Measurements from ENCODE around the gene UGT1A5.

UGT1A5 gene

DNA sequence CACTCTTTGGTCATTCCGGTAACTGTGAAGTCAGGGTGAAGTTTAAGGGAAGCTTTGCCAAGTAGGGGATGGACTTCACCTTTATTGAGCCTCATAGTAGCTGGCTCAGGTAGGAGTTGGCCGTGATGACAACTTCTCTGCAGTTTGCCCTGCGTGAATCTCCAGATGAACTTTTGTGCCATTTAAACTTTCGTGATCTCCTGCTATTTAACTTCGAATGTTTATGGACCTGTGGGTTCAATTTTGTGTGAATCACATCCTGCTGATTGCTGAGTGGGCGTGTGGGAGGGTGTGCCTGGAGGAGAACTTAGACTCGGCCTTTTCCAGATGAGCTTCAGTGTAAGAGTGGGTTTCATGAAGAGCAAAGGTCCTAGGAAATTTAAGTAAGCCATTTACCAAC lies 51.6 kb downstream of the UGT1A5 start:
- no peak overlapping the region for H3K4me3 ChIP-seq (ENCODE audit: low read depth, low read length)
- H3K27me3 ChIP-seq (ENCODE audit: insufficient read depth, low read depth, severe bottlenecking) = no peaks in the 10 kb centered on the region
- TF ChIP-seq, protein P1, sequence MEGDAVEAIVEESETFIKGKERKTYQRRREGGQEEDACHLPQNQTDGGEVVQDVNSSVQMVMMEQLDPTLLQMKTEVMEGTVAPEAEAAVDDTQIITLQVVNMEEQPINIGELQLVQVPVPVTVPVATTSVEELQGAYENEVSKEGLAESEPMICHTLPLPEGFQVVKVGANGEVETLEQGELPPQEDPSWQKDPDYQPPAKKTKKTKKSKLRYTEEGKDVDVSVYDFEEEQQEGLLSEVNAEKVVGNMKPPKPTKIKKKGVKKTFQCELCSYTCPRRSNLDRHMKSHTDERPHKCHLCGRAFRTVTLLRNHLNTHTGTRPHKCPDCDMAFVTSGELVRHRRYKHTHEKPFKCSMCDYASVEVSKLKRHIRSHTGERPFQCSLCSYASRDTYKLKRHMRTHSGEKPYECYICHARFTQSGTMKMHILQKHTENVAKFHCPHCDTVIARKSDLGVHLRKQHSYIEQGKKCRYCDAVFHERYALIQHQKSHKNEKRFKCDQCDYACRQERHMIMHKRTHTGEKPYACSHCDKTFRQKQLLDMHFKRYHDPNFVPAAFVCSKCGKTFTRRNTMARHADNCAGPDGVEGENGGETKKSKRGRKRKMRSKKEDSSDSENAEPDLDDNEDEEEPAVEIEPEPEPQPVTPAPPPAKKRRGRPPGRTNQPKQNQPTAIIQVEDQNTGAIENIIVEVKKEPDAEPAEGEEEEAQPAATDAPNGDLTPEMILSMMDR (IDR thresholded peaks at IDR 0.05; ENCODE audit: low read depth, low read length) = no peak
- H3K36me3 ChIP-seq = no peaks in the 10 kb centered on the region
- DNase-seq = no peak
- H3K9me3 ChIP-seq (ENCODE audit: severe bottlenecking) = no peaks in the 10 kb centered on the region
- no peak overlapping the region for H3K27ac ChIP-seq

DNA sequence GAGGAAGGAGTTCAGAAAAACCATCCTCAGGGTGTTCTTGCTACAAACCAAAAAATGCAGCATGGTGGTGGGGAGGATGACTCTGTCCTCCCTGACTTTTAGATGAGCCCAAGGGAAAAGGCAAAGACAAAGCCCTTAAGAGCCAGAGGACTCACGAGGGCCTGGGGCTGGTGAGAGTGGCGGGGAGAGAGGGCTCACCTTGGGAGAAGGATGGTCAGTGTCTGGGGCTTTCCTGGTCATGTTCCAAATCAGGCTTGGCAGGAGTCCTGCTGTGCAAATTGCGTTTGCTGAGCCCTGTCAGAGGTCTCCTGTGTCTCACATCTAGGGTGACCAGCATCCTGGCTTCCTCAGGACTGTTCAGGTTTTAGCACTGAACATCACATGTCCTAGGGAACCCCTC lies 52.1 kb downstream of the UGT1A5 start:
- no peak overlapping the region for H3K27ac ChIP-seq
- H3K27me3 ChIP-seq (ENCODE audit: insufficient read depth, low read depth, severe bottlenecking) = no peaks in the 10 kb centered on the region
- no peak overlapping the region for H3K4me3 ChIP-seq (ENCODE audit: low read depth, low read length)
- DNase-seq = no peak
- H3K9me3 ChIP-seq (ENCODE audit: severe bottlenecking) = no peaks in the 10 kb centered on the region
- TF ChIP-seq, protein P1 (IDR thresholded peaks at IDR 0.05; ENCODE audit: low read depth, low read length) = no peak
- no peaks in the 10 kb centered on the region for H3K36me3 ChIP-seq

DNA sequence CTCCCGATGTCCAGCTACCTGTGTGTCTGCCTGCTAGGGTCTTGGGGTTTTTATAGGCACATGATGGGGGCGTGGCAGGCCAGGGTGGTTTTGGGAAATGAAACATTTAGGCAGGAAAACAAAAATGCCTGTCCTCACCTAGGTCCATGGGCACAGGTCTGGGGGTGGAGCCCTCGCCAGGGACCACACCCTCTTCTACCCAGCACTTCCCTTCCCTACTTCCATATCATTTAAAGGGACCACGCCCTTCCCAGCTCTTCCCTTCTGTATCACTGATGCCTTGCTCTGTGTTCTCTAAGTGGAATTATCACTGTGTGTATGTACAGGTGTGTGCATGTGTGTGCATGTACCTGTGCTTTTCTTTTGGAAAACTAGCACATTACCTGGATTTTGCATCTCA lies 53.7 kb downstream of the UGT1A5 start:
- H3K9me3 ChIP-seq (ENCODE audit: severe bottlenecking) = no peaks in the 10 kb centered on the region
- H3K4me3 ChIP-seq (ENCODE audit: low read depth, low read length) = no peak overlapping the region
- H3K36me3 ChIP-seq = no peaks in the 10 kb centered on the region
- H3K27me3 ChIP-seq (ENCODE audit: insufficient read depth, low read depth, severe bottlenecking) = no peaks in the 10 kb centered on the region
- TF ChIP-seq, protein P1 (IDR thresholded peaks at IDR 0.05; ENCODE audit: low read depth, low read length) = no peak
- no peak for DNase-seq
- H3K27ac ChIP-seq = no peak overlapping the region

DNA sequence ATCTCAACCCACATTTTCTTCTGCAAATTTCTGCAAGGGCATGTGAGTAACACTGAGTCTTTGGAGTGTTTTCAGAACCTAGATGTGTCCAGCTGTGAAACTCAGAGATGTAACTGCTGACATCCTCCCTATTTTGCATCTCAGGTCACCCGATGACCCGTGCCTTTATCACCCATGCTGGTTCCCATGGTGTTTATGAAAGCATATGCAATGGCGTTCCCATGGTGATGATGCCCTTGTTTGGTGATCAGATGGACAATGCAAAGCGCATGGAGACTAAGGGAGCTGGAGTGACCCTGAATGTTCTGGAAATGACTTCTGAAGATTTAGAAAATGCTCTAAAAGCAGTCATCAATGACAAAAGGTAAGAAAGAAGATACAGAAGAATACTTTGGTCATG lies 55.4 kb downstream of the UGT1A5 start:
- Histone ChIP-seq H3K4me3 (ENCODE audit: low read depth, low read length) (no peak overlapping the region), H3K36me3 (no peaks in the 10 kb centered on the region), H3K27me3 (ENCODE audit: insufficient read depth, low read depth, severe bottlenecking) (no peaks in the 10 kb centered on the region), H3K9me3 (ENCODE audit: severe bottlenecking) (no peaks in the 10 kb centered on the region), H3K27ac (no peak overlapping the region)
- no peak for DNase-seq
- TF ChIP-seq, protein P1 (IDR thresholded peaks at IDR 0.05; ENCODE audit: low read depth, low read length) = no peak

DNA sequence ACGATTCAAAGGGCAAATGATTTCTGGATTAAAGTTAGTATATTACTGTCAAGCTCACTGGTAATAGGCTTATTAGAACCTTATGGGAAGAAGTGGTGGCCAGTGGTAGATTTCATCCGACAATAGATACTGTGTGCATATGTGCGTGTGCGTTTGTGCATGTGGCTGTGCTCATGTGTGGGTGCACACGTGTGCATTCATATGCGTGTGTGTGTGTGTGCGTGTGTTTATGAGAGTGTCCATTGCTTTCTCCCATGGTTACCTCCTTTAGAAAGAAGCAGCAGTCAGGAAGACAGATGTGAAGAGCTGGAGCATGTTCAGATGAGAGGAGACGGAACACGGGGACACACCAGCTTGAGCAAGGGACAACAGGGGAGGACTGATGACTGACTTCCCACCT lies 56.6 kb downstream of the UGT1A5 start:
- TF ChIP-seq, protein P1 (IDR thresholded peaks at IDR 0.05; ENCODE audit: low read depth, low read length) = no peak
- Histone ChIP-seq H3K36me3 (no peaks in the 10 kb centered on the region), H3K27me3 (ENCODE audit: insufficient read depth, low read depth, severe bottlenecking) (no peaks in the 10 kb centered on the region), H3K4me3 (ENCODE audit: low read depth, low read length) (no peak overlapping the region), H3K27ac (no peak overlapping the region), H3K9me3 (ENCODE audit: severe bottlenecking) (no peaks in the 10 kb centered on the region)
- DNase-seq = no peak

DNA sequence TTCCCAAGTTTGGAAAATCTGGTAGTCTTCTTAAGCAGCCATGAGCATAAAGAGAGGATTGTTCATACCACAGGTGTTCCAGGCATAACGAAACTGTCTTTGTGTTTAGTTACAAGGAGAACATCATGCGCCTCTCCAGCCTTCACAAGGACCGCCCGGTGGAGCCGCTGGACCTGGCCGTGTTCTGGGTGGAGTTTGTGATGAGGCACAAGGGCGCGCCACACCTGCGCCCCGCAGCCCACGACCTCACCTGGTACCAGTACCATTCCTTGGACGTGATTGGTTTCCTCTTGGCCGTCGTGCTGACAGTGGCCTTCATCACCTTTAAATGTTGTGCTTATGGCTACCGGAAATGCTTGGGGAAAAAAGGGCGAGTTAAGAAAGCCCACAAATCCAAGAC lies 59.4 kb downstream of the UGT1A5 start:
- TF ChIP-seq, protein P1 (IDR thresholded peaks at IDR 0.05; ENCODE audit: low read depth, low read length) = no peak
- DNase-seq = no peak
- no peak overlapping the region for H3K4me3 ChIP-seq (ENCODE audit: low read depth, low read length)
- no peaks in the 10 kb centered on the region for H3K36me3 ChIP-seq
- peaks cover 2% of the 10 kb centered on the region for H3K9me3 ChIP-seq (ENCODE audit: severe bottlenecking)
- H3K27ac ChIP-seq = no peak overlapping the region
- H3K27me3 ChIP-seq (ENCODE audit: insufficient read depth, low read depth, severe bottlenecking) = no peaks in the 10 kb centered on the region

Data from WERI-Rb-1 (cell line).